Measurements from ENCODE around the gene NAA35.

DNA sequence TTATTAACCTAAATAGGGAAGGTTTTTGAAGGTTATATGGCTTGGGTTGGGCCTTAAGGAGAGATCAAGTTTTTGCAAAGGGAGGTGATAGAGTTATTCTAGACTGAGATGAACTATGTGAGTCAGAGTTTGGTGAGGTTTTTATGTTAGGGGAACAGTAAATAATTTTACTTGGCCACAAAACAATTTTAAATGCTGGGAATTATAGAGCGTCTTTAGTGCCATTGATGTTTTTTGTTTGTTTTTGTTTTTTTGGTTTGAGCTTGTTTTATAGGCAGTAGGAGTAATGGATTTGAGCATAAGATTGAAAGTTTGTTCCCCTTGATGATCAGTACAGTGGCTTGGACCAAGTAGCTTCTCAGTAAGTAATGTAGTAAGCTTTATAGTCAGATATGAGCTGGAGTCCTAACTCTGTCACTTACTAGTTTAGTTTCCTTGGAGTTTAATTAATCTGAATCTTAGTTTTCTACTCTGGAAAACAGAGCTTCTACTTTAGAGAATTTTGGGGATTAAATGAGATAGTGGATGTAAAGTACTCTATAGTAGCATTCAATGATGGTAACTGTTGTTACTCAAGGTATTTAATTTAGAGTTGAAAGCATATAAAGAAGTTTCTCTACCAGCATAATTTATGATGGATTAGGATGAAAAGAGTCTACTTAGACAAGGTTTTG, 2.9 kb downstream of the NAA35 start:
- no peak for TF ChIP-seq CTCF (IDR thresholded peaks at IDR 0.05)
- TF ChIP-seq POLR2A (IDR thresholded peaks at IDR 0.05): no peak

Measured in Peyer's patch (tissue), 4 donors.